ENCODE results near the gene CLCN1.
A peak's percentile ranks its signal among the peaks of the same experiment; 100 is the strongest.

Gene CLCN1

DNA sequence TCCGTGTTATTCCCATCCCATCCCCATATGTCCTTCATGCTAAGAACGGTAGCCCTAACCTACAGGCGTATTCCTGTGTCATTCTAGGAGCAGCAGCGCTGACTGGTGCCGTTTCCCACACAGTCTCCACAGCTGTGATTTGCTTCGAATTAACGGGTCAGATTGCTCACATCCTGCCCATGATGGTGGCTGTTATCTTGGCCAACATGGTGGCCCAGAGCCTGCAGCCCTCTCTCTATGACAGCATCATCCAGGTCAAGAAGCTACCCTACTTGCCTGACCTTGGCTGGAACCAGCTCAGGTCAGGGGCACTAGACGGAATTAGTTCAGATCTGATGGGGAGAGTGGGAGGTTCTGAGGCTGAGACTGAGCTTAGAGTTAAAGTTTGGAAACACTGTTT is 25.9 kb downstream of the CLCN1 start:
- no peak for DNase-seq
- Histone ChIP-seq H3K4ac (ENCODE audit: low read depth, low read length) (no peak overlapping the region), H3K27ac (ENCODE audit: low read depth, low read length) (no peak overlapping the region), H3K79me2 (ENCODE audit: control insufficient read depth, insufficient read depth, low read length, poor library complexity) (no peaks in the 10 kb centered on the region), H3K18ac (ENCODE audit: low read length) (no peak overlapping the region), H2AK5ac (ENCODE audit: low read length) (no peak overlapping the region), H3K27me3 (ENCODE audit: insufficient read depth, low read length) (no peaks in the 10 kb centered on the region), H3K79me1 (ENCODE audit: low read length) (peaks cover 2% of the 10 kb centered on the region), H3K4me3 (ENCODE audit: low read depth, low read length) (no peak overlapping the region), H2AFZ (ENCODE audit: insufficient read depth, low read length, poor library complexity) (no peak overlapping the region), H4K91ac (ENCODE audit: low read depth, low read length) (no peak overlapping the region), H3K14ac (ENCODE audit: low read length) (no peak overlapping the region), H3K4me1 (ENCODE audit: control insufficient read depth in 1 of 2, insufficient read depth in 2 of 2, low read length in 2 of 2) (no peaks in the 10 kb centered on the region), H2BK120ac (ENCODE audit: insufficient read depth, low read length, poor library complexity) (no peak overlapping the region), H2BK5ac (ENCODE audit: low read depth, low read length, poor library complexity) (no peak overlapping the region), H3K23ac (ENCODE audit: low read length) (no peak overlapping the region), H3K4me2 (ENCODE audit: low read length) (no peak overlapping the region), H4K12ac (ENCODE audit: low read depth, low read length) (no peak overlapping the region), H4K8ac (ENCODE audit: low read depth, low read length) (no peak overlapping the region), H3K9ac (ENCODE audit: low read length) (no peak overlapping the region), H3K36me3 (ENCODE audit: control insufficient read depth in 1 of 2, insufficient read depth in 2 of 2, low read length in 2 of 2) (no peaks in the 10 kb centered on the region), H2BK12ac (ENCODE audit: low read length) (no peak overlapping the region), H3K9me3 (ENCODE audit: insufficient read depth, low read depth, low read length) (no peaks in the 10 kb centered on the region)
- no CpG with 5 or more reads among the region's 8 CpGs for WGBS (ENCODE audit: extremely low coverage, insufficient coverage, insufficient read length)

DNA sequence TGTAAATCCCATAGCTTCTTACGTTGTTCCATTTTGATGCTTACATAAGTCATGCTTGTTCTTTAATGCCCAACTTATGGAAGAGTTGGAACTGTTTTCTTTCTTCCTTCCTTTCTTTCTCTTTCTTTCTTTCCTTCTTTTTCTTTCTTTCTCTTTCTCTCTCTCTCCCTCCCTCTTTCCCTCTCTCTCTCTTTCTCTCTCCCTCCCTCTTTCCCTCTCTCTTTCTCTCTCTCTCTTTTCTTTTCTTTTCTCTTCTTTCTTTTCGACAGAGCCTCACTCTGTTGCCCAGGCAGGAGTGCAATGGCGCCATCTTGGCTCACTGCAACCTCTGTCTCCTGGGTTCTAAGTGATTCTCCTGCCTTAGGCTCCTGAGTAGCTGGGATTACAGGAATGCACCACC is 27.7 kb downstream of the CLCN1 start:
- Histone ChIP-seq H3K4ac (ENCODE audit: low read depth, low read length) (no peak overlapping the region), H2BK5ac (ENCODE audit: low read depth, low read length, poor library complexity) (no peak overlapping the region), H2AK5ac (ENCODE audit: low read length) (no peak overlapping the region), H2BK120ac (ENCODE audit: insufficient read depth, low read length, poor library complexity) (no peak overlapping the region), H3K9me3 (ENCODE audit: insufficient read depth, low read depth, low read length) (no peaks in the 10 kb centered on the region), H4K91ac (ENCODE audit: low read depth, low read length) (no peak overlapping the region), H3K36me3 (ENCODE audit: control insufficient read depth in 1 of 2, insufficient read depth in 2 of 2, low read length in 2 of 2) (no peaks in the 10 kb centered on the region), H3K4me1 (ENCODE audit: control insufficient read depth in 1 of 2, insufficient read depth in 2 of 2, low read length in 2 of 2) (no peaks in the 10 kb centered on the region), H4K8ac (ENCODE audit: low read depth, low read length) (no peak overlapping the region), H4K12ac (ENCODE audit: low read depth, low read length) (no peak overlapping the region), H3K9ac (ENCODE audit: low read length) (no peak overlapping the region), H3K27me3 (ENCODE audit: insufficient read depth, low read length) (no peaks in the 10 kb centered on the region), H3K79me1 (ENCODE audit: low read length) (peaks cover 2% of the 10 kb centered on the region), H3K23ac (ENCODE audit: low read length) (no peak overlapping the region), H3K4me2 (ENCODE audit: low read length) (no peak overlapping the region), H3K4me3 (ENCODE audit: low read depth, low read length) (no peak overlapping the region), H2BK12ac (ENCODE audit: low read length) (no peak overlapping the region), H2AFZ (ENCODE audit: insufficient read depth, low read length, poor library complexity) (no peak overlapping the region), H3K79me2 (ENCODE audit: control insufficient read depth, insufficient read depth, low read length, poor library complexity) (no peaks in the 10 kb centered on the region), H3K14ac (ENCODE audit: low read length) (no peak overlapping the region), H3K18ac (ENCODE audit: low read length) (no peak overlapping the region), H3K27ac (ENCODE audit: low read depth, low read length) (no peak overlapping the region)
- whole genome bisulfite sequencing (ENCODE audit: extremely low coverage, insufficient coverage, insufficient read length) = no CpG with 5 or more reads among the region's 3 CpGs
- no peak for DNase-seq

DNA sequence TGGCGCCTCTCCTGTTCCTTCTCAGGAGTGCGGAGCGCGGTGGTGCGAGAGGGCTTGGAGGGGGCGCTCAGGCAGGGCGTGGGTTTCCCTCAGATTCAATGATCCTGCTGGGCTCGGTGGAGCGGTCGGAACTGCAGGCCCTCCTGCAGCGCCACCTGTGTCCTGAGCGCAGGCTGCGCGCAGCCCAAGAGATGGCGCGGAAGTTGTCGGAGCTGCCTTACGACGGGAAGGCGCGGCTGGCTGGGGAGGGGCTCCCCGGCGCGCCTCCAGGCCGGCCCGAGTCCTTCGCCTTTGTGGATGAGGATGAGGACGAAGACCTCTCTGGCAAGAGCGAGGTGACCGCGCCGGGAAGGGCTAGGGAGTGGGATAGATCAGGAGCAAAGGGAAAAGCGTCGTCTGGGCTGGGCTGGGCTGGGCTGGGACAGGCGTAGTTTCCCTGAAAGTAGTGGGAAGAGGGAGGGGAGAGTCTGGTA is 29.6 kb downstream of the CLCN1 start:
- Histone ChIP-seq H2BK120ac (ENCODE audit: insufficient read depth, low read length, poor library complexity) (peak overlapping the region; percentile 18), H3K4me2 (ENCODE audit: low read length) (peak overlapping the region; percentile 66), H3K27me3 (ENCODE audit: insufficient read depth, low read length) (no peaks in the 10 kb centered on the region), H3K4me3 (ENCODE audit: low read depth, low read length) (no peak overlapping the region), H4K91ac (ENCODE audit: low read depth, low read length) (no peak overlapping the region), H3K4ac (ENCODE audit: low read depth, low read length) (no peak overlapping the region), H2BK5ac (ENCODE audit: low read depth, low read length, poor library complexity) (no peak overlapping the region), H3K9me3 (ENCODE audit: insufficient read depth, low read depth, low read length) (no peaks in the 10 kb centered on the region), H3K18ac (ENCODE audit: low read length) (no peak overlapping the region), H2AFZ (ENCODE audit: insufficient read depth, low read length, poor library complexity) (peak overlapping the region; percentile 65), H3K36me3 (ENCODE audit: control insufficient read depth in 1 of 2, insufficient read depth in 2 of 2, low read length in 2 of 2) (no peaks in the 10 kb centered on the region), H2AK5ac (ENCODE audit: low read length) (no peak overlapping the region), H4K12ac (ENCODE audit: low read depth, low read length) (peak overlapping the region; percentile 68), H3K27ac (ENCODE audit: low read depth, low read length) (no peak overlapping the region), H3K79me1 (ENCODE audit: low read length) (peaks cover 2% of the 10 kb centered on the region), H3K79me2 (ENCODE audit: control insufficient read depth, insufficient read depth, low read length, poor library complexity) (no peaks in the 10 kb centered on the region), H4K8ac (ENCODE audit: low read depth, low read length) (peak overlapping the region; percentile 84), H3K23ac (ENCODE audit: low read length) (no peak overlapping the region), H2BK12ac (ENCODE audit: low read length) (peak overlapping the region; percentile 44), H3K9ac (ENCODE audit: low read length) (no peak overlapping the region), H3K14ac (ENCODE audit: low read length) (no peak overlapping the region), H3K4me1 (ENCODE audit: control insufficient read depth in 1 of 2, insufficient read depth in 2 of 2, low read length in 2 of 2) (no peaks in the 10 kb centered on the region)
- no CpG with 5 or more reads among the region's 35 CpGs for WGBS (ENCODE audit: extremely low coverage, insufficient coverage, insufficient read length)
- DNase-seq = peak; percentile 18 to 49

DNA sequence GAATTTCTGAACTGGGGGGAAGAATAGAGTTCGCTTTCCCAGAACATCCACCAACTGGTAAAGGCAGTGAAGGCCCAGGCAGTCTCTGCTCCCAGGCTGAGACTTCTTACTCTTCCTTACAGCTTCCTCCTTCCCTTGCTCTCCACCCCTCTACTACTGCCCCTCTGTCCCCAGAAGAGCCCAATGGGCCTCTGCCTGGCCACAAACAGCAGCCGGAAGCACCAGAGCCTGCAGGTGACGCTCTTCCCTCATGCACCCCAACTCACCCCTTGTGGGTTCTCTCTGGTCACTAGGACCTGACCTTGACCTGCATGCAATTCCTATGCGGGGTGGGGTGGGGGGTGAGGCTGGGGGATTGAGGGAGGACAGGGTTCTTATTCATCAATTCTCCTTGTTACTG is 30.1 kb downstream of the CLCN1 start:
- Histone ChIP-seq H3K4me2 (ENCODE audit: low read length) (no peak overlapping the region), H3K79me2 (ENCODE audit: control insufficient read depth, insufficient read depth, low read length, poor library complexity) (no peaks in the 10 kb centered on the region), H3K18ac (ENCODE audit: low read length) (no peak overlapping the region), H3K9ac (ENCODE audit: low read length) (no peak overlapping the region), H3K36me3 (ENCODE audit: control insufficient read depth in 1 of 2, insufficient read depth in 2 of 2, low read length in 2 of 2) (no peaks in the 10 kb centered on the region), H4K12ac (ENCODE audit: low read depth, low read length) (no peak overlapping the region), H2BK12ac (ENCODE audit: low read length) (no peak overlapping the region), H2BK5ac (ENCODE audit: low read depth, low read length, poor library complexity) (no peak overlapping the region), H4K8ac (ENCODE audit: low read depth, low read length) (no peak overlapping the region), H3K9me3 (ENCODE audit: insufficient read depth, low read depth, low read length) (no peaks in the 10 kb centered on the region), H3K79me1 (ENCODE audit: low read length) (peaks cover 2% of the 10 kb centered on the region), H3K4ac (ENCODE audit: low read depth, low read length) (no peak overlapping the region), H3K23ac (ENCODE audit: low read length) (no peak overlapping the region), H2BK120ac (ENCODE audit: insufficient read depth, low read length, poor library complexity) (no peak overlapping the region), H2AK5ac (ENCODE audit: low read length) (no peak overlapping the region), H3K27me3 (ENCODE audit: insufficient read depth, low read length) (no peaks in the 10 kb centered on the region), H3K14ac (ENCODE audit: low read length) (no peak overlapping the region), H4K91ac (ENCODE audit: low read depth, low read length) (no peak overlapping the region), H3K4me3 (ENCODE audit: low read depth, low read length) (no peak overlapping the region), H3K27ac (ENCODE audit: low read depth, low read length) (no peak overlapping the region), H2AFZ (ENCODE audit: insufficient read depth, low read length, poor library complexity) (no peak overlapping the region), H3K4me1 (ENCODE audit: control insufficient read depth in 1 of 2, insufficient read depth in 2 of 2, low read length in 2 of 2) (no peaks in the 10 kb centered on the region)
- no CpG with 5 or more reads among the region's 4 CpGs for WGBS (ENCODE audit: extremely low coverage, insufficient coverage, insufficient read length)
- no peak for DNase-seq
